Measurements from ENCODE around the gene MED10. TPM values are rescaled to one million over a fixed set of nuclear protein-coding genes. Genes with fewer than 3 reads are reported as not detected.

MED10 gene
- total and polyA plus RNA-seq, 2 experiments from 2014 or later, result 16.0 to 58.1 TPM

- TF ChIP-seq ZNF462 (CRISPR knock-in tag; IDR thresholded peaks at IDR 0.05) (no peak), EZH2phosphoT487 (IDR thresholded peaks at IDR 0.05; ENCODE audit: unreplicated experiment) (no peak)
These were observed 24.6 kb upstream of the MED10 start (continued) for GRCh38 chr5:6402939-6403338.

GRCh38 chr5:6401410-6401809 is 23.1 kb upstream of the MED10 start:
- Histone ChIP-seq H3K9me2 (ENCODE audit: insufficient read depth) (no peaks in the 10 kb centered on the region), H4K20me1 (replicated peaks; ENCODE audit: insufficient read depth) (no peaks in the 10 kb centered on the region), H3K27me3 (ENCODE audit: insufficient read depth) (no peaks in the 10 kb centered on the region), H3K4me1 (ENCODE audit: insufficient read depth) (no peaks in the 10 kb centered on the region), H3K79me2 (replicated peaks; ENCODE audit: insufficient read depth) (no peaks in the 10 kb centered on the region), H3K27ac (ENCODE audit: low read depth) (no peak overlapping the region), H3K36me3 (ENCODE audit: insufficient read depth) (no peaks in the 10 kb centered on the region), H3K4me2 (no peak overlapping the region), H3K4me3 (no peak overlapping the region), H2AFZ (no peak overlapping the region), H3F3A (replicated peaks; ENCODE audit: low read depth) (no peaks in the 10 kb centered on the region)
- TF ChIP-seq EZH2phosphoT487 (IDR thresholded peaks at IDR 0.05; ENCODE audit: unreplicated experiment), result no peak
- H3K4me3 Mint-ChIP-seq, result no peak overlapping the region
- H3K27ac Mint-ChIP-seq, result no peak overlapping the region
- peaks cover 3% of the 10 kb centered on the region; the same call in 1 of the 3 replicates for H3K9me3 Mint-ChIP-seq
- ATAC-seq, result no peak
- DNase-seq (ENCODE audit: low spot score), result no peak
- H3K27me3 Mint-ChIP-seq (ENCODE audit: insufficient read depth, low read depth, poor library complexity), result peaks cover 5% of the 10 kb centered on the region
- H3K36me3 Mint-ChIP-seq (ENCODE audit: low read depth), result peaks cover under 1% of the 10 kb centered on the region; the same call in 1 of the 3 replicates
- H3K4me1 Mint-ChIP-seq, result peaks cover 2% of the 10 kb centered on the region; the same call in 1 of the 3 replicates
